ENCODE data around the gene PITRM1.

Gene PITRM1

DNA sequence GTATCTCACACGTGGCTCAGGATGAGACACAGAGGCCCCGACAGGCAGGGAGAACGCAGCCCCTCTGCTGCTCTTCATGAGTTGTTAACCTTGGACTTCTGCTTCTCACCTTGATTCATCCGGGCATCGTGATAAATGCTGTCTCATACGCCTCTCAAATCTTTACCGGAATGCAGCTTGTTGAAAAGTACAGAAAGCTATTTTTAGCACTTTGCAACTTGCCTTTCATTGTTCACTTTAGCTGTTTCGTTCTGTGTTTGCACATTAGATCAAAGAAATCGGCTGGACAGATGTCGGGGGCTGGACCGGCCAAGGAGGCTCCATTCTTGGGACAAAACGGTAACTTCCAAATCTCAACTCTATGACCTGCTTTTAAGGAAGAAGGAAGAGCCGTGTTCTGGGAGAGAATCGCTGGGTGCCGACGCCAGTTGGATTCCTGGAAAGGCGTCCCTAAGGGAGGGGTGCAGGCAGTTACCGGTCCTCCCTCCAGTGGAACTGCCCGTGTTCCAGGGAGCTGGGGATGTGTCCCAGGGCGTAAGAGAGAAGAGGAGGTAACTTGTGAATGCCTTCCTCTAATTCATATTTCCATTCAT, 56.0 kb downstream of the PITRM1 start:
- DNase-seq (ENCODE audit: extremely low read depth, low read depth) = no peak
- no peak for TF ChIP-seq CTCF (IDR thresholded peaks at IDR 0.05; ENCODE audit: low read depth, low read length)

GRCh38 chr10:3115685-3116084, 56.9 kb downstream of the PITRM1 start:
- no peak for DNase-seq (ENCODE audit: extremely low read depth, low read depth)
- no peak for TF ChIP-seq CTCF (IDR thresholded peaks at IDR 0.05; ENCODE audit: low read depth, low read length)

GRCh38 chr10:3113343-3113720, 59.2 kb downstream of the PITRM1 start:
- no peak for DNase-seq (ENCODE audit: extremely low read depth, low read depth)
- TF ChIP-seq CTCF (IDR thresholded peaks at IDR 0.05; ENCODE audit: low read depth, low read length) = no peak

GRCh38 chr10:3111621-3112163, 60.9 kb downstream of the PITRM1 start:
- TF ChIP-seq CTCF (IDR thresholded peaks at IDR 0.05; ENCODE audit: low read depth, low read length) = no peak
- no peak for DNase-seq (ENCODE audit: extremely low read depth, low read depth)

DNA sequence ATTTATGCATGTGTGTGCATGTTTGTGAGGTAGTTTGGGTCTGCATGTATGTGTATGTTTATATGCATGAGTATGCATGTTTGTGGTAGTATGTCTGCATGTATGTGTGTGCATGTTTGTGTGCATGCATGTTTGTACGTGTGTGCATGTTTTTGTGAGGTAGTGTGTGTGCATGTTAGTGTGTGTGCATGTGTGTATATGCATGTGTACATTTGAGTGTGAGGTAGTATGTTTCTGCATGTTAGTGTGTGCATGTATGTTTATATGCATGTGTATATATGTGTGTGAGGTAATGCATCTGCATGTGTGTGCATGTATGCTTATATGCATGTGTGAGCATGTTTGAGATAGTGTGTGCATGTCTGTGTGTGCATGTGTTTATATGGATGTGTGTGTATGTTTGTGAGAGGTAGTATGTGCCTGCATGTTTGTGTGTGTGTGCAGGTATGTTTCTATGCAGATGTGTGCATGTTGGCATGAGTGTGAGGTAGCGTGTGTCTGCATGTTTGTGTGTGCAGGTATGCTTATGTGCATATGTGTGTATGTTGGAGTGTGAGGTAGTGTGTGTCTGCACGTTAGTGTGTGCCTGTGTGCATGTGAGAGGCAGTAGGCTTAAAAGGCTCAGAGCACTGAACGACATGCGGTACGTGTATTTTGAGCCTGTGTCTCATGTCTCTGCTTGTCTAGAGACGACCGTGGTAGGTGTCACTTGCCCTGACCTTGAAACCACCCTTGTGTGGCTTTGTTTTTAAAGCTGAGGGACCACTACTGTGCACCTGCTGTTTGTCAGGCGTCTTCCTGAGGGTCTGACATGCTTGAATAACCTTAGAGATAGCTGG, 61.6 kb downstream of the PITRM1 start:
- TF ChIP-seq CTCF (IDR thresholded peaks at IDR 0.05; ENCODE audit: low read depth, low read length) = no peak
- DNase-seq (ENCODE audit: extremely low read depth, low read depth) = no peak

- no peak for TF ChIP-seq CTCF (IDR thresholded peaks at IDR 0.05; ENCODE audit: low read depth, low read length)
- no peak for DNase-seq (ENCODE audit: extremely low read depth, low read depth)
Measured at GRCh38 chr10:3109633-3110032, 62.9 kb downstream of the PITRM1 start.

GRCh38 chr10:3109196-3109595, 63.4 kb downstream of the PITRM1 start:
- DNase-seq (ENCODE audit: extremely low read depth, low read depth) = no peak
- TF ChIP-seq CTCF (IDR thresholded peaks at IDR 0.05; ENCODE audit: low read depth, low read length) = no peak
